BLaER1 treated with 17β-estradiol and CSF1 and Interleukin-3, amounts not matched to agents 10 nM and 100 nM (cell line): Measurements from ENCODE around the gene TRAPPC10.

Experiments used
- H3K27ac ChIP-seq, 11 experiments: shearing (Covaris generic); formaldehyde crosslinking; 2 replicates each; pipeline ENCODE4 v1.8.1; 2022
- H3K27me3 ChIP-seq, 11 experiments: shearing (Covaris generic); formaldehyde crosslinking; 2 replicates each; pipeline ENCODE4 v1.8.1; 2022
- H3K36me3 ChIP-seq, 11 experiments: shearing (Covaris generic); formaldehyde crosslinking; 2 replicates each; pipeline ENCODE4 v1.8.1; 2022
- H3K4me1 ChIP-seq, 10 experiments: shearing (Covaris generic); formaldehyde crosslinking; 2 replicates each; pipeline ENCODE4 v1.8.1; 2022
- H3K4me2 ChIP-seq, 11 experiments: shearing (Covaris generic); formaldehyde crosslinking; 2 replicates each; pipeline ENCODE4 v1.8.1; 2022
- H3K4me3 ChIP-seq, 10 experiments: shearing (Covaris generic); formaldehyde crosslinking; 2 replicates each; pipeline ENCODE4 v1.8.1; 2022
- H3K9ac ChIP-seq, 11 experiments: shearing (Covaris generic); formaldehyde crosslinking; 2 replicates each; pipeline ENCODE4 v1.8.1; 2022
- H3K9me3 ChIP-seq, 11 experiments: shearing (Covaris generic); formaldehyde crosslinking; replicated peaks in 1 of 11; 2 replicates each; pipeline ENCODE4 v1.8.1; 2022
- H4K20me1 ChIP-seq, 11 experiments: shearing (Covaris generic); formaldehyde crosslinking; 2 replicates each; pipeline ENCODE4 v1.8.1; 2022
- Cebpa-rat ChIP-seq, 11 experiments: shearing (Covaris generic); IDR thresholded peaks; 2 replicates each; pipeline ENCODE4 v1.8.1; 2022

The TRAPPC10 gene

GRCh38 chr21:44012474-44013379, 618 bp downstream of the TRAPPC10 start:
- H3K4me1 ChIP-seq = peaks cover 34 to 59% (median 49%) of the 10 kb centered on the region in 10 experiments
- no peak for TF ChIP-seq Cebpa-rat (IDR thresholded peaks at IDR 0.05)

GRCh38 chr21:44013380-44014088, 1.4 kb downstream of the TRAPPC10 start:
- no peaks in the 10 kb centered on the region for H3K9me3 ChIP-seq
- H3K27ac ChIP-seq = peak overlapping the region in 10 of 11 experiments; percentile 93 to 99 (median 98); a peak in 18 of 22 replicates
- peak overlapping the region; percentile 81 to 97 (median 93) for H3K4me2 ChIP-seq
- peaks cover 59 to 64% (median 61%) of the 10 kb centered on the region in 11 experiments for H4K20me1 ChIP-seq
- no peak for TF ChIP-seq Cebpa-rat (IDR thresholded peaks at IDR 0.05)
- H3K36me3 ChIP-seq = peaks cover 0 to 13% (median 0%) of the 10 kb centered on the region in 11 experiments; a peak in 4 of 22 replicates
- H3K9ac ChIP-seq = peak overlapping the region; percentile 92 to 99 (median 98)
- peaks cover 40 to 67% (median 57%) of the 10 kb centered on the region in 10 experiments for H3K4me1 ChIP-seq
- no peaks in the 10 kb centered on the region for H3K27me3 ChIP-seq
- H3K4me3 ChIP-seq = peak overlapping the region; percentile 85 to 99 (median 96)

More at GRCh38 chr21:44012474-44013379, 618 bp downstream of the TRAPPC10 start:
- peak overlapping the region; percentile 93 to 99 (median 98) for H3K27ac ChIP-seq
- H4K20me1 ChIP-seq = peaks cover 51 to 56% (median 53%) of the 10 kb centered on the region in 11 experiments
- peak overlapping the region; percentile 92 to 99 (median 98) for H3K9ac ChIP-seq
- H3K27me3 ChIP-seq = no peaks in the 10 kb centered on the region
- peak overlapping the region; percentile 85 to 99 (median 96) for H3K4me3 ChIP-seq
- H3K9me3 ChIP-seq = no peaks in the 10 kb centered on the region
- peak overlapping the region; percentile 81 to 97 (median 93) for H3K4me2 ChIP-seq
- peaks cover 0 to 13% (median 0%) of the 10 kb centered on the region in 11 experiments; a peak in 3 of 22 replicates for H3K36me3 ChIP-seq

GRCh38 chr21:44017601-44018000, 5.5 kb downstream of the TRAPPC10 start:
- H3K27ac ChIP-seq = no peak overlapping the region
- H3K4me3 ChIP-seq = no peak overlapping the region
- H3K9me3 ChIP-seq = no peaks in the 10 kb centered on the region
- H3K36me3 ChIP-seq = peaks cover 0 to 8% (median 0%) of the 10 kb centered on the region in 11 experiments; a peak in 2 of 22 replicates
- H3K4me1 ChIP-seq = peaks cover 53 to 93% (median 80%) of the 10 kb centered on the region in 10 experiments
- TF ChIP-seq Cebpa-rat (IDR thresholded peaks at IDR 0.05) = no peak
- H3K4me2 ChIP-seq = peak overlapping the region in 3 of 11 experiments; percentile 16 to 84 (median 54); a peak in 5 of 22 replicates
- H3K9ac ChIP-seq = 0 out of 22 replicates have a peak overlapping the region, but pooled peaks of 1 of the 11 experiments have one; percentile 37
- no peaks in the 10 kb centered on the region for H3K27me3 ChIP-seq
- peaks cover 100% of the 10 kb centered on the region in 11 experiments for H4K20me1 ChIP-seq

- H3K36me3 ChIP-seq = peaks cover 0 to 10% (median 0%) of the 10 kb centered on the region in 11 experiments; a peak in 2 of 22 replicates
Measured at GRCh38 chr21:44018127-44018526, 6.0 kb downstream of the TRAPPC10 start.

GRCh38 chr21:44018813-44019567, 6.9 kb downstream of the TRAPPC10 start:
- Histone ChIP-seq H4K20me1 (peaks cover 99 to 100% (median 100%) of the 10 kb centered on the region in 11 experiments), H3K27me3 (no peaks in the 10 kb centered on the region), H3K9me3 (no peaks in the 10 kb centered on the region), H3K36me3 (peaks cover 0 to 14% (median 0%) of the 10 kb centered on the region in 11 experiments; a peak in 2 of 22 replicates), H3K4me3 (no peak overlapping the region), H3K27ac (peak overlapping the region in 5 of 11 experiments; percentile 7 to 26 (median 20); a peak in 4 of 22 replicates), H3K4me2 (peak overlapping the region; percentile 55 to 85 (median 73)), H3K4me1 (peaks cover 44 to 92% (median 68%) of the 10 kb centered on the region in 10 experiments), H3K9ac (peak overlapping the region in 4 of 11 experiments; percentile 18 to 61 (median 33); a peak in 4 of 22 replicates)
- TF ChIP-seq Cebpa-rat (IDR thresholded peaks at IDR 0.05) = no peak

More at GRCh38 chr21:44018127-44018526, 6.0 kb downstream of the TRAPPC10 start:
- H3K4me3 ChIP-seq = no peak overlapping the region
- no peak for TF ChIP-seq Cebpa-rat (IDR thresholded peaks at IDR 0.05)
- no peak overlapping the region for H3K27ac ChIP-seq
- H3K27me3 ChIP-seq = no peaks in the 10 kb centered on the region
- 0 out of 22 replicates have a peak overlapping the region, but pooled peaks of 1 of the 11 experiments have one; percentile 37 for H3K9ac ChIP-seq
- H4K20me1 ChIP-seq = peaks cover 99 to 100% (median 100%) of the 10 kb centered on the region in 11 experiments
- H3K4me2 ChIP-seq = peak overlapping the region in 10 of 11 experiments; percentile 23 to 85 (median 72); a peak in 8 of 22 replicates
- H3K4me1 ChIP-seq = peaks cover 52 to 93% (median 77%) of the 10 kb centered on the region in 10 experiments
- H3K9me3 ChIP-seq = no peaks in the 10 kb centered on the region

- peak overlapping the region; percentile 55 to 85 (median 73); a peak in 17 of 22 replicates for H3K4me2 ChIP-seq
- H3K27me3 ChIP-seq = no peaks in the 10 kb centered on the region
- H3K4me1 ChIP-seq = peaks cover 42 to 92% (median 64%) of the 10 kb centered on the region in 10 experiments
- H3K4me3 ChIP-seq = no peak overlapping the region
- H3K36me3 ChIP-seq = peaks cover 0 to 14% (median 0%) of the 10 kb centered on the region in 11 experiments; a peak in 2 of 22 replicates
- H3K27ac ChIP-seq = no peak overlapping the region
- no peaks in the 10 kb centered on the region for H3K9me3 ChIP-seq
- peak overlapping the region in 2 of 11 experiments; percentile 24 to 61; a peak in 2 of 22 replicates for H3K9ac ChIP-seq
- TF ChIP-seq Cebpa-rat (IDR thresholded peaks at IDR 0.05) = no peak
- peaks cover 99 to 100% (median 100%) of the 10 kb centered on the region in 11 experiments for H4K20me1 ChIP-seq
Measured at GRCh38 chr21:44019568-44019958, 7.5 kb downstream of the TRAPPC10 start.

- Histone ChIP-seq H3K27ac (no peak overlapping the region), H3K36me3 (peaks cover 0 to 14% (median 0%) of the 10 kb centered on the region in 11 experiments; a peak in 2 of 22 replicates), H3K27me3 (no peaks in the 10 kb centered on the region), H3K4me3 (no peak overlapping the region), H3K4me2 (peak overlapping the region in 1 of 11 experiments; percentile 7; a peak in 1 of 22 replicates), H3K9me3 (no peaks in the 10 kb centered on the region), H3K9ac (no peak overlapping the region), H4K20me1 (peaks cover 99 to 100% (median 100%) of the 10 kb centered on the region in 11 experiments), H3K4me1 (peaks cover 47 to 92% (median 65%) of the 10 kb centered on the region in 10 experiments)
- TF ChIP-seq Cebpa-rat (IDR thresholded peaks at IDR 0.05) = no peak
Measured at GRCh38 chr21:44020551-44020950, 8.4 kb downstream of the TRAPPC10 start.
